Smooth muscle cell (in vitro differentiated cells): ENCODE data around the gene BEND7. TPM values are rescaled to one million over a fixed set of nuclear protein-coding genes. Genes with fewer than 3 reads are reported as not detected.

Experiments
- DNase-seq: peaks from one replicate; lab custom pipeline; 2025; ENCODE audit not compliant: unreplicated experiment; lab: John Stamatoyannopoulos, UW
- H2AFZ ChIP-seq: fragments of 200-600 bp; sonication (generic); 2 replicates; pipeline ENCODE4 v1.6.0; 2016; ENCODE audit warnings: antibody characterized with exemption, low read depth, mild to moderate bottlenecking
- H3F3A ChIP-seq: fragments of 200-600 bp; sonication (generic); 2 replicates; pipeline ENCODE4 v1.6.0; 2017; ENCODE audit warnings: antibody characterized with exemption, low read depth
- H3K27ac ChIP-seq: fragments of 200-600 bp; sonication (generic); 2 replicates; pipeline ENCODE4 v1.5.1; 2016; ENCODE audit warnings: low read depth, mild to moderate bottlenecking
- H3K27me3 ChIP-seq: fragments of 200-600 bp; sonication (generic); 2 replicates; pipeline ENCODE4 v1.6.1; 2016; ENCODE audit warnings: low read depth, mild to moderate bottlenecking
- H3K36me3 ChIP-seq: fragments of 200-600 bp; sonication (generic); 2 replicates; pipeline ENCODE4 v1.5.1; 2016; ENCODE audit warnings: low read depth
- H3K4me1 ChIP-seq: fragments of 200-600 bp; sonication (generic); 2 replicates; pipeline ENCODE4 v1.5.1; 2016; ENCODE audit warnings: low read depth
- H3K4me2 ChIP-seq: fragments of 200-600 bp; sonication (generic); 2 replicates; pipeline ENCODE4 v1.6.0; 2016; ENCODE audit warnings: mild to moderate bottlenecking
- H3K4me3 ChIP-seq: fragments of 200-600 bp; sonication (generic); 2 replicates; pipeline ENCODE4 v1.5.1; 2016; ENCODE audit warnings: mild to moderate bottlenecking
- H3K79me2 ChIP-seq: fragments of 200-600 bp; sonication (generic); 2 replicates; pipeline ENCODE4 v1.6.0; 2016; ENCODE audit warnings: low read depth, mild to moderate bottlenecking
- H3K9ac ChIP-seq: fragments of 200-600 bp; sonication (generic); 2 replicates; pipeline ENCODE4 v1.6.0; 2016; ENCODE audit warnings: low read depth
- H3K9me3 ChIP-seq: fragments of 200-600 bp; sonication (generic); replicated peaks from 2 replicates; pipeline ENCODE4 v1.5.1; 2016; ENCODE audit warnings: low read depth
- H4K20me1 ChIP-seq: fragments of 200-600 bp; sonication (generic); 2 replicates; pipeline ENCODE4 v1.6.0; 2016; ENCODE audit warnings: low read depth
- WGBS: methylation state at CpG from one replicate; pipeline ENCODE4 v1.1.7; 2016; ENCODE audit warnings: low lambda C conversion rate; 5-methylcytosine and 5-hydroxymethylcytosine counted together
- polyA plus RNA-seq: library from polyadenylated mRNA; unstranded; fragments of >200 nt; fragmentation: Nextera tagmentation; extraction: Ambion mirVana; gene quantifications from 2 replicates; pipeline ENCODE4 v1.2.1, GENCODE V29; 2016
- total RNA-seq: library from RNA; depleted of rRNA; stranded (reverse); fragments of >200 nt; gene quantifications from 2 replicates; pipeline ENCODE4 v1.2.3, GENCODE V29; 2014
- TF ChIP-seq, protein P1 (sequence below): fragments of 200-600 bp; sonication (generic); IDR thresholded peaks from 2 replicates; pipeline ENCODE4 v1.5.1; 2017; ENCODE audit warnings: borderline replicate concordance, mild to moderate bottlenecking, antibody characterized with exemption; ENCODE audit not compliant: insufficient read depth, poor library complexity, severe bottlenecking

Gene BEND7
- total and polyA plus RNA-seq, 2 experiments from 2014 or later, result 1.7 to 5.8 TPM

DNA sequence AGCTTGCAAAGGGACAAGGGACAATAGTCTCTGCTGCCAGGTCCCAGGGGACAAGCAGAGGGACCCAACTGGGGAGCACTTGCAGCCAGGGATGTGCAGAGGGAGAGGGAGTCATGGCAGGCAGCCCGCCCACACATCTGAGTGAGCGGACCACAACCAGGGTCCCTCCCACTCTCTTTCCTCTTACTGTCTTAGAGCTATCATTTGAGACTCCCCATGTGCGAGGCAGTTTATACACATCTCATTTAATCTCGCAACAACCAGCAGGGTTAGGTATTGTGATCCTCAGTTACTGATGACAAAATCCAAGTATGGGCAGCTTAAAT lies 70.2 kb downstream of the BEND7 start:
- H3K79me2 ChIP-seq, result no peaks in the 10 kb centered on the region
- H3K9me3 ChIP-seq, result no peaks in the 10 kb centered on the region
- H3K27me3 ChIP-seq, result no peaks in the 10 kb centered on the region
- 58% methylated on average over 4 of the region's 4 CpGs for WGBS
- H3K4me3 ChIP-seq, result no peak overlapping the region
- H3K9ac ChIP-seq, result no peak overlapping the region
- no peak for DNase-seq
- H4K20me1 ChIP-seq, result no peaks in the 10 kb centered on the region
- no peak overlapping the region for H2AFZ ChIP-seq
- peak overlapping the region; percentile 46 for H3K4me2 ChIP-seq
- no peaks in the 10 kb centered on the region for H3K4me1 ChIP-seq
- no peak overlapping the region for H3K27ac ChIP-seq
- no peaks in the 10 kb centered on the region for H3F3A ChIP-seq
- TF ChIP-seq, protein P1, sequence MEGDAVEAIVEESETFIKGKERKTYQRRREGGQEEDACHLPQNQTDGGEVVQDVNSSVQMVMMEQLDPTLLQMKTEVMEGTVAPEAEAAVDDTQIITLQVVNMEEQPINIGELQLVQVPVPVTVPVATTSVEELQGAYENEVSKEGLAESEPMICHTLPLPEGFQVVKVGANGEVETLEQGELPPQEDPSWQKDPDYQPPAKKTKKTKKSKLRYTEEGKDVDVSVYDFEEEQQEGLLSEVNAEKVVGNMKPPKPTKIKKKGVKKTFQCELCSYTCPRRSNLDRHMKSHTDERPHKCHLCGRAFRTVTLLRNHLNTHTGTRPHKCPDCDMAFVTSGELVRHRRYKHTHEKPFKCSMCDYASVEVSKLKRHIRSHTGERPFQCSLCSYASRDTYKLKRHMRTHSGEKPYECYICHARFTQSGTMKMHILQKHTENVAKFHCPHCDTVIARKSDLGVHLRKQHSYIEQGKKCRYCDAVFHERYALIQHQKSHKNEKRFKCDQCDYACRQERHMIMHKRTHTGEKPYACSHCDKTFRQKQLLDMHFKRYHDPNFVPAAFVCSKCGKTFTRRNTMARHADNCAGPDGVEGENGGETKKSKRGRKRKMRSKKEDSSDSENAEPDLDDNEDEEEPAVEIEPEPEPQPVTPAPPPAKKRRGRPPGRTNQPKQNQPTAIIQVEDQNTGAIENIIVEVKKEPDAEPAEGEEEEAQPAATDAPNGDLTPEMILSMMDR, result no peak
- no peaks in the 10 kb centered on the region for H3K36me3 ChIP-seq

DNA sequence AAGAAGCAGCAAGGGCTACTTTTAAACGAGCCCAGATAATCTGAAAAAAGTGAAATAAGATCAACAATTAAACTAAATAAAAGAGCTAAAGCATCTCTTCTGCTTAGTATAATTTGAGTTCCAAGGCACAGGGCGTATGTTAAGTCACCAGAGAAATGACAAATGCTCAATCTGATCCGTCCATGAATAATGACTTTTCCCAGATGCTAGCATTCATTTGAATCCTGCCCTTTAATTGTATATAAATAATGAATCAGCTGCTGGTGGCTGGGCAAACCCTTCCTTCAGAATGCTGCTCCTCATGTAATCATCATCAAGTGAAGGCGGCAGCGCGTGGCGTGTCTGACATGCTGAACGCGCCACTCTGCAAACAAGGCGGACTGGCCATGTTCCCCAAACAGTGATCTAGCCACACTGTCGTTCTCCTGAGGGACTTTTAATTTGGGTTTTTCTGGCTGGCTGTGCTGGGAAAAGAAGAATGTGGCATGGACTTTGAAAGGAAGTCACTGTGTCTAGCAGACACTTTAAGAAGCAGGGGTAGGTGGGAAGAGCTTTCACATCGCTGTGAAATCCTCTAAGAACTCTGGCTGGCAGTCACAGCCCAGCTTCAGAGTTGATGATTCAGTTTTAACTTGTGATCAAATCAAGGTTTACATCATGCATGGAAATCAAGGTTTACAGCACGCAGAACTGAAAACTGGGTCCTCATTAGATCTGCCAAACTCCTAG lies 70.7 kb downstream of the BEND7 start:
- H3K4me1 ChIP-seq, result no peaks in the 10 kb centered on the region
- H3F3A ChIP-seq, result no peaks in the 10 kb centered on the region
- H3K9ac ChIP-seq, result no peak overlapping the region
- H2AFZ ChIP-seq, result no peak overlapping the region
- no peaks in the 10 kb centered on the region for H3K9me3 ChIP-seq
- no peaks in the 10 kb centered on the region for H4K20me1 ChIP-seq
- H3K27ac ChIP-seq, result peak overlapping the region; percentile 20
- H3K27me3 ChIP-seq, result no peaks in the 10 kb centered on the region
- H3K4me3 ChIP-seq, result no peak overlapping the region
- DNase-seq, result no peak
- H3K36me3 ChIP-seq, result no peaks in the 10 kb centered on the region
- peak overlapping the region; percentile 46 for H3K4me2 ChIP-seq
- 83% methylated on average over 13 of the region's 13 CpGs for WGBS
- no peaks in the 10 kb centered on the region for H3K79me2 ChIP-seq
- TF ChIP-seq, protein P1, result no peak

DNA sequence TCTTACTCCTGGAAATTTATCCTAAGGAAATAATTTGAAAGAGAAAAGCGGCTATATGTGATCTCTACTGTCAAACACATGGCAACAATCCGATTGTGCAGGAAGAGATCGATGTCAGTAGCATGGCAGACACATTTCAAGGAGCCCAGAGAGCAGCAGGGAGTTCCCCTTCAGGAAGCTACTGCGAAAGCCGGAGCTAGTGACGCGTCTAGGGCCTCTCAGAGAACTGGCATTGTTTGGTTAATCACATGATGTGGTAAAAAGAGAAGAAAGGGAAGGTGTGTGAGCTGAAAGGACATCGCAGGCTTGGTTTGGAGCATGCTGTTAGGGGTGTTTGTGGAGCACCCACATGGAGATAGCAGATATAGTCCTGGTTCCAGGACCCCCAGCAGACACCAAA lies 74.9 kb downstream of the BEND7 start:
- Histone ChIP-seq H3K79me2 (no peaks in the 10 kb centered on the region), H3K9me3 (no peaks in the 10 kb centered on the region), H3K4me2 (no peak overlapping the region), H3K27ac (no peak overlapping the region), H3K4me1 (no peaks in the 10 kb centered on the region), H3K4me3 (no peak overlapping the region), H3K36me3 (no peaks in the 10 kb centered on the region), H3K9ac (no peak overlapping the region), H2AFZ (no peak overlapping the region), H4K20me1 (no peaks in the 10 kb centered on the region), H3F3A (no peaks in the 10 kb centered on the region), H3K27me3 (no peaks in the 10 kb centered on the region)
- DNase-seq, result no peak
- TF ChIP-seq, protein P1, result no peak
- 95% methylated on average over 8 of the region's 8 CpGs for WGBS

DNA sequence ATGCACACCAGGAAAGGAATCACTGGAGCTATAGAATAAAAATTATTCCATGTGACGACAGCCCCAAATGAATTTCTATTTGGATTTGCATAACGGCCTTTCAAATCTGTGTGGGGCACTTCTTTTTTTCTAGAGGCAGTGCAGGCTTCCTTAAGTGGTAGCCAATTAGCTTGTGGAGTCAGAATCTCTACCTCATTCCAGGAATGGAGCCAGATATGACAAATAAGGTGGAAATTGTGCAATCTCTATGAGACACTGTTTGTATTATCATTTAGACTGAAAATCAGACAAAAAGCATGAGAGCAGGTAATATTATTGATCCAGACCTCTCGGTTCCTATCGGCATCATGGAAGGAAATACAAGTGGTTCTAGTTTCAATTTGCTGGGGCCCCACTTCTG lies 78.7 kb downstream of the BEND7 start:
- no peak for DNase-seq

More for the DNA sequence above, 78.7 kb downstream of the BEND7 start:
- Histone ChIP-seq H3K4me3 (no peak overlapping the region), H3K9ac (no peak overlapping the region), H2AFZ (no peak overlapping the region), H3K36me3 (no peaks in the 10 kb centered on the region), H4K20me1 (no peaks in the 10 kb centered on the region), H3K9me3 (no peaks in the 10 kb centered on the region), H3F3A (no peaks in the 10 kb centered on the region), H3K27me3 (no peaks in the 10 kb centered on the region), H3K4me2 (no peak overlapping the region), H3K4me1 (no peaks in the 10 kb centered on the region), H3K79me2 (no peaks in the 10 kb centered on the region), H3K27ac (no peak overlapping the region)
- 94% methylated on average over 4 of the region's 4 CpGs for WGBS
- TF ChIP-seq, protein P1, result no peak
